ENCODE measurements around the gene TLL2.

Gene TLL2

DNA sequence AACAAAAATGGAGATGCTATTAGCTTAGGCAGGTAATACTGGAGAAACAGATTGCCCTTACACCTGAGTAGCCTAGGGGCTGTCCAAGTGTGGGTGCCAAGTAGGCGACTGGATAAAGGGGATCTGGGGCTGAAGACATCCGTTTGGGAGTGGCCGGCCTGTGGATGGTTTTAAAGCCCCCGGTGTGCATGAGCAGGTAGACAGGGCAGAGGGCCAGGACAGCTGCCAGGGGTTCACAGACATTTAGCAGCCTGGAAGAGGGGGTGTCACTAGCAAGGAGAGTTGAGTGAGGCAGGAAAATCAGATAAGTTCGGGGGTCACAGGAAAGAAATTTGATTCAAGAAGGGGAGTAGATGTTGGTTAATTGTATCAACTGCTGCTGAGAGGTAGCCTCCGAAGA, 153.4 kb downstream of the TLL2 start:
- no peak for DNase-seq (ENCODE audit: low read depth in 2 of 2)

DNA sequence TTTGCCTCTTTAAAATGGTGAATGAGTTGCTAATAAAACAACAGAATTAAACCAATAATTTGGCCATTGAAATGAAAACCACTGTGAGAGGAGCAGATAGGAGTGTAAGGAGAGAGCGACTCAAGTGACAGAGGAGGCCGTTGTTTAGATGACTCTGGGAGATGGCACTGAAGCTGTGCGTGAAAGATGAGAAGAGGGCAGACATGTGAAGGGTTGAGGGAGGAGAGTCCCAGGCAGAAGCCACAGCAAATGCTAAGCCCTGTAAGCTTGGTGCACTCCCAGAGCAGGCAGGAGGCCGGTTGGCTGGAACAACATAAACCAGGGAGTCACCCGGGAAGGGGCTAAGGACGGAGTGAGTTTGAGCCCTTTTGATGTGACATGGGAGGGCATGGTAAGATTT, 154.1 kb downstream of the TLL2 start:
- no peak for DNase-seq (ENCODE audit: low read depth in 2 of 2)

DNA sequence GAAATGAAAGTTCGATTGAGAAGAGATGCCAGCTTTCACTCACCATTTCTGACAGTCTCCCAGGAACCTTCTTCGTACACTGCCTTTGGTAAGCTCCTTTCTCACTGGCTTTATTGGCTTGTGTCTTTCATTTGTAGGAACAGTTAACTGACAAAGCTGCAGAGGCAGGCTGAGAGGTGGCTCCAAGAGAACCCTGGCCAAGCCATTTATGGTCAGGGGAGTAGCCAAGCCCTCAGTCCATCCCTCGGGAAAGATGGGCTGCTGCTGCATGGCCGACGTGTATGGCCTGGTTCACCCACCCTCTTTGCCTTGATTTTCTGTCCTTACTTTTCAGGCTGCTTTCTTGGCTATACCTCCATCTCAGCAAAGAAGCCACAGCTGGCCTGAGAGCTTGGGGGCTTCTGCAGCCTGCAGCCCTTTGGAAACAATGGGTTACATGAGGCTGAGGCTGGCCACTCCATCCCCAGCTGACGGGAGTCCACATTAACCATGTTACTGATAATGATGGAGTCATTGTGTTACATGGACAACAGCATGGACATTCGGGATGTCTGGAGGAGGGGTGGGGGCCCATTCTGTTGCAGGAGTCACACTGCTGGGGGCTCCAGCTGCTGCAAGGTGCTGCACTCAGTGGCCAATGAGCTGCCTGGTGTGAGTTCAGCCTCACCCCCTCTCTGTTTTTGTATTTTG, 154.7 kb downstream of the TLL2 start, which contains the start of gene OPALIN:
Gene OPALIN (minus strand): TSS at position 152 of the 690 bp plus-strand sequence. CDS start 106 bp downstream, at position 46.
- no peak for DNase-seq (ENCODE audit: low read depth in 2 of 2)

DNA sequence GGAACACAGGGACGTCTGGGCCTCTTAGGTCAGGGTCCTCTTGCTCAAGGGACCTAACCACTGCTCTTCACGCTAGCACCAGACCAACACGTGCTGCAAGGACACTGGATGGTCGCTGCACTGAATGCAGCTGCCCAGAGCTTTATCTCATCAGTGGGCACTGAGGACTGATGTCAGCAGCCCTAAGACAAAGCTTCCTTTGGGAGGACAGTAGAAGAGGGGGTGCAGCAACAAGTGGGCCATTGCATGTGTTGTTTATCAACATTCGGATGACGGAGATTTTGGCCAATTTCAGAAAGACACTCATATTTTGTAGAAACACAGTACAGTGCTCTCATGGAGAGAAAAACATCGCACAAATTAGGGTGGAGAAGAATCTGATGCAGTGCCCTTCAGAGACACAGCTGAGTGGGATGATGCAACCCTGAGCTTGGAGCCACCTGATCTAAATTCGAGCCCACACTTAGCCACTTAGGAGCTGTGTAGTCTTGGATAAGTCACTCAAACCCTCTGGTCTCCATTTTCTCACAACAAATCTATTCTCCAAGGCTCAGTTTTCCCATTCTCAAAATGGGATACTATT, 156.6 kb downstream of the TLL2 start:
- no peak for DNase-seq (ENCODE audit: low read depth in 2 of 2)

DNA sequence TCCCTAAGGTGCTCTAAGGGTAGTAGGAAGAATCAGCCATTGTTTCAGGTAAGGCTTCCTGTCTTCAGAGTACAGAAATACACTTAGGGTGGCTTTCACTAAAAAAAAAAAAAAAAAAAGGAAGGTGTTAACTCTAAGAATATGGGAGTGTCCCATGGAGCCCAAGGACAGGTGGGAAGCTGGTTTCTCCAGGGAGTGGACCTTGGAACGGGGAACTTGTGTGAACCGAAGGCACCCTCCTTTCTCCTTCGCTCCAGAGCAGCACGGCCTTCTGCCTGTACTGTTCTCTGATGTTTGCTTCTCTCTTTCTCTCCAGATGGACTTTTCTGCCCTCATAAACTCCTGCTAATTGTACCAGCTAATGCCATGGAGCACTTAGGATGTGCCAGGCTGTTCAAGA, 161.1 kb downstream of the TLL2 start:
- DNase-seq (ENCODE audit: low read depth in 2 of 2), result no peak

DNA sequence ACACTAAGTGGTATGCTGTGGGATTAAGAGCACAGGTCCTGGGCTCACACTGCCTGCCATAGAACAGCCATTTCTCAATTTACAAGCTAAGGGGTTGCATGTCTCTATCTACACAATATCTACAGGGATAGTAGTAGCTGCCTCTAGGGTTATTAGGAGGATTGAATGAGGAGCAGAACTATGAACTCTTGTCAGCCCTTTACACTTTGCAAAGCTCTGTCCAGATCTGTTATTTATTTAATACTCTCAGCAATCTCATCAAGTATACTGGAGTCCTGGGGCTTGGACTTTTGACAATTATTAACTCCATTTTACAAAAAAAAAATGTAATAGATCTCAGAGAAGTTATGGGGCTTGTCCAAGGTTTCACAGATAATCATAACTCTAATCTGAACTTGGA, 161.7 kb downstream of the TLL2 start:
- DNase-seq (ENCODE audit: low read depth in 2 of 2), result no peak

DNA sequence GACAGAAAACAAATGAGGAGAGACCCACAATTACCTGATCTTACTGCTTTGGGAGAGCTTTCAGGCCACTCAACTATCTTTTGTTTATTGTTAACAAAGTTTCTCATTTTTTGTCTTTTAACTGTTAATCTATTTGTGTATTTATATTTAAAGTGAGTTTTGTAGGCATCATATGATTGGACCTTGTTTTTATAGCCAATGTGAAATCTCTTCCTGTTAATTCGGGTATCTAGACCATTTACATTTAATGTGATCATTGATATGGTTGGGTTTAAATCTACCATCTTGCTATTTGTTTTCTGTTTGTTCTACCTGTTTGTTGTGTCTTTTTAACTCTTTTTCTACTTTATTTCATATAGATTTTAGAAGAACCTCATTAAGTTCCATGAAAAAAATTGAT, 167.4 kb downstream of the TLL2 start:
- no peak for DNase-seq (ENCODE audit: low read depth in 2 of 2)

DNA sequence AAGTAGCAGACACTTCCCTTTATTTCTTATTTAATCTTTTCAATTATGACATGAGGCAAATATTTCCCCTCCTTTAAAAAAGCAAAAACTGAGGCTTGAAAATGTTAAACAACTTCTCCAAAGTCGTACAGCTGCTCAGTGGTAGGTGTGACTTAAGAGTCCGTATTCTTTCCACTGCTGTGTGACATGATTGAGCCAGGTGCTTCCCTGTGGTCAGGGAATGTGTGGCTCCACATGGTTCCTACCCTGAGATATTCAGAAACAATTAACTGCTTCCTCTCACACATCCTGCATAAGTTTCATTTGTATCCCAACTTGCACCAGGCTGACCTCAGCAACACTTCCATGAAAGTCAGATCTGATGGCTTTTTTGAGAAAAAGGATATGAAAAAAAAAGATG, 168.5 kb downstream of the TLL2 start:
- no peak for DNase-seq (ENCODE audit: low read depth in 2 of 2)

DNA sequence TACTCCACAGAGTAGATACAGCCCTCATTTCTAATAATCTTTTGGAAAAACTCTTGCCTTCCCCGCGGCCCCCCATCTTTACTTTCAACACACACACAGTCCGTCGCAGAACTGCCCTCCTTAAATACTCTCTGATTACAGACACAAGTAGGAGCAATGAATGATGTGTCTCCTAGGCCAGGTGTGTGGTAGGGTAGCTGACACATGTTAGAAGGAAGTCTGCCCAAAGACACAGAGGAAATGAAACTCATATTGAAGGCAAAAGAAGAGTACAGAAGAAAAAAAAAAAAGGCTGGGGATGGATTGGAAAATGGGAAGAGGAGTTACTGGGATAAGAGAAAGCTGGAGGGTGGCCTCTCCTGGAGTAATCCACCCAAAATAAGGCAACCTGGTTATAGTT, 169.5 kb downstream of the TLL2 start:
- DNase-seq (ENCODE audit: low read depth in 2 of 2), result no peak

DNA sequence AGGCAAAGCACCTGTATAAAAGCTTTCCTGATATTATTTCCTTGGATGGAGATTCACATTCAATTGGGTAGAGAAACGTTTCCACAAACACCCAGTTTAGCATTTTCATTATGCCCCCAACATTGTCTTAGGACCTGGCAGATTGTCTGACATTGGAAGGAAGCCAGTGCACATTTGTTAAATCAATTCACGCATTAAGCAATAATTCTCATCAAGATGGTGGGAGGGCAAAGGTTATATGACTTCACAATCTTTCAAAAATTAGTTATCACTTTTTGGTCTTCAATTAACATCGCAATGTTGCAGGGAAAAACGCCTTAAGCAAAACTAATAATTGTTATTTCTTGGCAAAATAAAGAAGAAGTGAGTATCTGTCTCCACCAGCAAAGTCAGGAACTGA, 171.3 kb downstream of the TLL2 start:
- DNase-seq (ENCODE audit: low read depth in 2 of 2), result no peak

DNA sequence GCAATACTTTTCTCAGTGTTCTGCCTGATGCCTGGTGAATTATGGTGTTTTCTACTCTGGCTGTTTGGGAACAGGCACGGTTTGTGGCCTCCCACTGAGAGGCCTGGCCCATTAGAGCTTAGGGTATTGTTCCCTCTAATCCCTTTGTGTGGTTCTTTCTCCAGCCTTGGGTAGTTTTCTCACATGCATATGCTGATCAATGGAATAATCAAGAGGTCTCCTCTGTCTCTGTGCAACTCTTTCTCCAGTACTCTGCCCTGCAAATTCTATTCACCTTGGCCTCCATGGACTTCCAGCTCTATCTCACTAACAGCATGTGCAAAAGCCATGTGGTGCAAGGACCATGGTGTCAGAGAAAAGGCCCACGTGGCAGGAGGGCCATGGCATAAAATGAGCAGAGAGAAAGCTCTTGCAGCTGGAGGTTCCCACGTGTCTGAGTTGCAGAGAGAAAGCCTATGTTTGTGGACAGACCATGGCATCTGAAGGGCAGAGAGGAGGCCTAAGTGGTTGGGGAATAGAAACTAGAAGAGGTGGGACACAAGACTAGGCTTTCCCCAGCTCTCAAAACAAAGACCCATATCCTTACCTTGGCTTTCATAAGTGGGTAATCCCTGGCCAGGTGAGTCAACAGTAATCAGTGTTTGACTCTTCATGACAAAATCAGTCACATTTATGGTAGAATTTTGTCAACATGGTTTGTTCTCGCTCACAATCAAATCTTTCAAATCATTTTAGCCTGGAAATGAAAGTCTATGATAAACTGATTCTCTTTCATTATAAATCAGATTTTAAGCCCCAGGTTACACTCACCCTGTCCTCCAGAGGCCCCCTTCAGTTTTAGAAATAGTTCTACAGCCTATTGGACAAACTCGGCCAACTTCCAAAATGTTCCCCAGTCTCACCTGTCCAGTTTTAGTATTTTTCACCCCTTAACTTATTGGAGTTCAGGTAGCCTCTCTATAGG, 172.2 kb downstream of the TLL2 start:
- no peak for DNase-seq (ENCODE audit: low read depth in 2 of 2)

DNA sequence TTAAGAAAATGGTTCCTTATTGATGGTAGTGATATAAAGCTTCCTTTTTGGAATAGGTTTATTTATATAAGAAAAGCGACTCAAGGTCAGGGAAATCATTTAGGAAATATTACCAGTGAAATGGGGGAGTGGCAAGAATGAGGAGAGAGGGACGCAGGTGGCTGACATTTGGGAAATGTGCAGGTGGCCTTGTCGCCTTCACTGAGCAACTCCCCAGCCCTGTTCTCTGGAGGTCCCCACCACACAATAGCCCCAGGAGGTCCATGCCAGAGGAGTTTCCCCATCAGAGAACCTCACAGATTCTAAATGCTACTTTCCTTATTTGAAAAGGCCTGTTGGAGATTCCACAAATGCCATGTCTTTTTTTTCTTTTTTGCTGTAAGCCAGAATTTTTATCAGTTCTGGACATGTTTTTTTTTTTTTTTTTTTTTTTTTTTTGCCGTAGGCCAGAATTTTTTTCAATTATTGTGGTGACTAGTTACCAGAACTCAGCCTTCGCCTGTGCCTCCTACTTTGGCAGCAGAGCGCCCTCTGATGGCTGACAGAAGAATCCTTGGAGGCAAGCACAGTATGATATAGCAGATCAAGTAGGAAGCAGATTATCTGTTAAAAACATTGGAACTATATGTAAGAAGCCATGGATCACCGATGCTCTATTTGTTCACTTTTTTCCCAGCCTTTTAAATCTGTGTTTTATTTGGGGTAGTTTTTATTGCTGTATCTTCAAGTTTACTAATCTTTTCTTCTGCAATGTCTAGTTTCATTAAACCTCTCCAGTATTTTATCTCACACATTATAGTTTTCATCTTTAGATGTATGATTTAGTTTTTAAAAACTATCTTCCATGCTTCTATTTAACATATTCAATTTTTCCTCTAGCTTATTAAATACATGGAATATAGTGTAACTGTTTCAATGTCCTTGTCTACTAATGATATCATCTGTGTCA, 173.5 kb downstream of the TLL2 start:
- DNase-seq (ENCODE audit: low read depth in 2 of 2), result peak in 1 of 2 donors; percentile 19

DNA sequence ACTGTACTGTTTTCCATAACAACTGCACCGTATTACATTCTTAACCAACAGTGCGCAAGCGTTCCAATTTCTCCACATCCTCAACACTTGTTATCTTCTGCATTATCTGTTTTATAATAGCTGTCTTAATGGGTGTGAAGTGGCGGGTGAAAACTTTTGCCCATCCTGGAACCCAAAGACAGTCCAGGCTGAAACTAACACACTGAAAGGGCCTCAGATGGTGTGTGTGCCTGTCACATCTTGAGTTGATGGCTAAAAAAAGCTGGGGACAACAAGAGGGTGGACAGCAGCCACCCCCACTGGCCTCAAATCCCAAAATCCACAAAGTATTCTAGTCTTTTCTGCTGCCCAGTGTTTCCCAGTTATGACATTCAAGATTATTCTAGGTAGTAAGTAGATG, 174.3 kb downstream of the TLL2 start:
- no peak for DNase-seq (ENCODE audit: low read depth in 2 of 2)

DNA sequence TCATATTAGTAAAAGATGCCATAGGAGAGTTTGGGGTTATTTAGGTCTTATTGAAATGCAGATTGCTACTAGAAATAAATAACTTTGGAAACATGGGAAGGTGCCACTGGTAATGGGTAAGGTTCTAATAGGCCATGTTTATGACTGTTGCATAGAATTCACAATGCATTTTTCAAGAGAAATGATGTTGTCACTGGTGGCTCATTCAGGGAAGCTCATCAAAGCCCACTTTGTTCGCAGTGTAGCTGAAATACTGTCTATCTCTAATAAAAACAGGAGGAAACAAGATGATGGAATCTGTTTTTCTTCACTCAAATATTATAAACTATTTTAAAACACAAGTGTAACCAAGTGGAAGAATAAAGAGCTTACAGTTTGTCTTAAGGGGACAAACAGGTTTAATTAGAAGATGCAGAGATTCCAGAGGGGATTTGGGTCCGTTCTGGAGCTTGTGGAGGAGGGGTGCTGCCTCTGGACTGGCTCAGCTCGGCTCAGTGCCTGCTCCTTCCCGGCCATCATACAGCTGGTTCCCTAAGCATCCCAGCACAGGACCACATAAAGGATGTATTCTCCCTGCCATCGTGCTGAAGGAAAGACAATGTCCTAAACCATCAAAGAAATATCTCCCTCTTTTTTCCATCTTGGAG, 175.3 kb downstream of the TLL2 start:
- no peak for DNase-seq (ENCODE audit: low read depth in 2 of 2)

DNA sequence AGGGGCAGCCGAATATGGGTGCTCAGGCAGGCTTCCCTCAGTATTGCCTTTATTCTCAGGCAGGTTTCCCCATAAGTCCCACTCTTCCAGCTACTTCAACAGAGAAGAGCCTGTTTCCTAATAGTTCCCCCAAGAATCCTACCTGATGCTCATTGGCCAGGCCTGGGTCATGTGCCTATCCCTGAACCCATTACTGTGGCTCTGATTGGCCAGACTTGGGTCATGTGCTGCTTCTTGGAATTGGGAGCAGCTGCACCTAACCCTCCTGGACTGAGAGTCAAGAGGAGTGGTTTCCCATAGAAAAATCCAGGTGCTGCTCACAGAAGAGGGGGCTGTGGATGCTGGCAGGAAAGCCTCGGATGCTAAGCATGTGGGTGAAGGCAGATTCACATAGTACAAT, 176.6 kb downstream of the TLL2 start:
- no peak for DNase-seq (ENCODE audit: low read depth in 2 of 2)

DNA sequence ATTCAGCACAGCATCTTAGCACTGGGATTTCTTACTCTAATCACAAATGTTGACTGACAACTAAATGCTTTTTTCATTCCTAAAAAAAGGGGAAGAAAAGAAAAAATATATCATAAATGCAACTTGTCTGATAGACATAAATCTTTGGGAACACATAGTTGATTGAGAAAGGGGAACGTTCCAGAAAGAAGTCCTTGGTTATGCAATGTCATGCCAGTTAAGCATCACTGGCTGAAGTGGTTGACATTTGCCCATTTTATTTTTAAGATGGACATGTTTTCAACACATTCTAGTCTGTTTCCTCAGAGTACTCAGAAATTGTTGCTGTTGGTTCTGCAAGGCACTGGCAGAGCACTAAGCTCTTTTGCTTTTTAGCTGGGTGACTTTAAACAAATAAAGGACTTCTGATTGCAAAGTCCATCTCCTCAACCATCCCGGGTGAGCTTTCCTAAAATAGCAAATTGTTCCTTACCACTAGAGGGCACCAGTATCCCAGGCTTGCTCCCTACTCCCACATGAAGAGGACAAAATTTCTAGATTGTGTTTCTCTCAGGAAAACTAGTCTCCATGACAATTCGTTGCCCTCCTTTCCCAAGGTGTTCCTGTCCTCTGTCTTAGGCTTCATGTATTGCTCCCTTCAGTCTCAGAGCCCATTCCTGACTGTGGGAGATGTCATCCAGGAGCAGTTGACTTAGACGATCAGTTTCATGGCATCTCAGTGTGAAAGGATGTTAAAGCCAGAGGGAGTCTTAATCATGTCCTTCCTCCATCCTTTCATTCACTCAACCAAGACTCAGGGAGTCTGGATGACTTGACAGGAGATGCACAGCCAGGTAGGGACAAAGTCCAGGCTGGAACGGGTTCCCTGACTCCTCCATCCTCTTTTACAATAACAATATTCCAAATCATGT, 178.9 kb downstream of the TLL2 start:
- DNase-seq (ENCODE audit: low read depth in 2 of 2), result no peak

DNA sequence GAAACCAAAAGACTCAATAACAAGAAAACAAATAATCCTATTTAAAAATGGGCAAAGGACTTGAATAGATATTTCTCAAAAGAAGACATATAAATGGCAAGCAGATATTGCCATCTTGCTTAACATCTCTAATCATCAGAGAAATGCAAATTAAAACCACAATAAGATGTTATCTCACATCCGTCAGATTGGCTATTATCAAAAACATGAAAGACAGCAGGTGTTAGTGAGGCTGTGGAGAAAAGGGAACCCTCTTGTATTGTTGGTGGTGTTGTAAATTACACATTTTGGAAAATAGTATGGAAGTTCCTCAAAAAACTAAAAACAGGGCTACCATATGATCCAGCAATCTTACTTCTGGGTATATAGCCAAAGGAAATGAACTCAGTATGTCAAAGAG, 180.6 kb downstream of the TLL2 start:
- DNase-seq (ENCODE audit: low read depth in 2 of 2), result no peak

DNA sequence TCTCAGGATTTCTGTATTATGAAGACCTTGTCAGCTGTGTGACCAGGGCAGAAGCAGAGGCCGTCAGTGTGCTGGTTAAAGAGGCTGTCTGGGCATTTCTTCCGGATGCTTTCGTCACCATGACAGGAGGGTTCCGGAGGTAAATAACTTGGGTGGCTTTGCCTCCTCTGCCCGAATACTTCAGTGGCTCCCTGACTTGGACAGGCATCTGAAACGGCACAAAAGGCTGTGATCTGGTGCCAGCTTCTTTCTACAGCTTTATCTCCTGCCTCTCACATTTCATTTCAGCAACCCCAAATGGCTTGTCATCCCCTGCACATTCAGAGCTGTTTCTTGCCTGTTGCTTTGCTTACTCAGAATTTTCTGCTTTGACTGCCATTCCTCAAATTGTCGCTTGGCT, 186.3 kb downstream of the TLL2 start:
- no peak for DNase-seq (ENCODE audit: low read depth in 2 of 2)

DNA sequence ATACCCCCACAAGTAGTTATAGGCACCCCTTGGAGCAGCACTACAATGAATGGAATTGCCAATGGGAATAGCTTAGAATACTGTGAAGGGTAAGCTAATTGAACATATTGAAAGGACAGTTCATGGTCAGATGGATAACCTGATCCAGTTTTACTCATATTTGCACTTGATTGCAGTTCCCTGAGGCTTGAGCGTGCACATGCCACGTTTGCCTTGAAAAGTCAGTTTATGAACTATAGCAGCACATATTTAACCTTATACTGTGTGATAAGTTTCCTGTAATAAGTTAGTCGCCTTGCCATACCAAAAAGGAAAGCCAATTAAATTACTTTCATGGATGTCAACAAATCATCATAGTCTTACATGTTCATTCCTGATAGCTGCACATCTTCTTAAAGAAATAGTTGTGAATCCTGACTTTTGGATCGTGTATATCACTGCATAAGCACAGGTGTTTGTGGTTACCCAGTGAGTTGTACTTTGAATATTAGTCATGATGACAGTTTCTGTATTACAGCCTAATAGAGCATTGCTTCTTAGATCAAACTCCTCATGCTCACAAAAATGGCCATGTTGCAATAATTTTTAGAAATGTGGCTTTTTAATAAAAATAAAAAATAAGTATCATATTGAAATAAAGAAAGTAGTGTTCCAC, 187.9 kb downstream of the TLL2 start:
- no peak for DNase-seq (ENCODE audit: low read depth in 2 of 2)

All from stimulated activated CD8-positive, alpha-beta memory T cell treated with anti-CD3 and anti-CD28 coated beads, Interleukin-15, amount 100 ng/mL, for 4 hours (primary cell).